ENCODE results near the gene SREBF2. TPM values are rescaled to one million over a fixed set of nuclear protein-coding genes. Genes with fewer than 3 reads are reported as not detected.
"Not testable (repeated sequence)": the region's sequence is repeated elsewhere in the genome, so short reads cannot be mapped to it uniquely, and the experiment has no call there.

Gene SREBF2
- total RNA-seq, 6 experiments from 2014 or later = 29.3 to 42.1 (median 37.6) TPM

- Mint-ChIP-seq H3K36me3 (ENCODE audit: low read depth) (peaks cover 5% of the 10 kb centered on the region), H3K9me3 (no peaks in the 10 kb centered on the region), H3K4me1 (ENCODE audit: low read depth) (peaks cover 25% of the 10 kb centered on the region), H3K4me3 (peak overlapping the region; percentile 94), H3K27me3 (ENCODE audit: insufficient read depth) (no peaks in the 10 kb centered on the region; the same call in 1 of the 2 replicates), H3K27ac (peak overlapping the region; percentile 97)
- TF ChIP-seq CTCF (IDR thresholded peaks at IDR 0.05) = no peak
- DNase-seq = no peak
Measured at GRCh38 chr22:41831828-41832552, 915 bp upstream of the SREBF2 start.

DNA sequence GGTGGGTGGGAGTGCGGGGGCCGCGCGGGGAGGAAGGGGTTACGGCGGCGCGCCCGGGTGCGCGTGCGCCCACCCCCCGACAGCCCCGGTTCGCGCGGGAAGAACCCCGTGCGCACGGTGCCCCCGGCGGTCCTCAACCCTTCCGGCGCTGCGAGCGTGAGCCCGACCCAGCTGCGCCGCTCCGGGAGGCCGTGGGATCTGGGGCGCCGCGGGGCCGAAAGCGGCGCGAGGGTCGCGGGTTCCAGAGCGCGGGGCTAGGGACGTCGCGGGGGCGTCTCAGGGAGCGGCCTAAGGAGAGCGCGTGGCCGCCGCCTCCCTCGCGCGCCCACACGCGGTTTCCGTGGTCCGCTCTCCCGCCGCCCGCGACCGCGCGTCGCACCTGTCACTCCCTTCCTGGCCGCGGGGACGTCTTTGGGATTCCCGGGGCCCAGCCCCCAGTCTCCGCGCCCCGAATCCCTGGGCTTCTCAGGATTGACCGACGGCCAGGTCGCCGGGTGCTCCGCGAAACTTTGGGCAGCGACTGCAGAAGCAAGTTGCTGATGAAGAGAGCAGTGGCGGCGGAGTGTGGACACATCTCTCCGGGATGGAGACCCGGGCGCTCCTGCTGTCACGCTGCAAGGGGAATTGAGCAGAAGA is 582 bp downstream of the SREBF2 start:
- peaks cover 25% of the 10 kb centered on the region for H3K4me1 Mint-ChIP-seq (ENCODE audit: low read depth)
- peak overlapping the region; percentile 70 for H3K27ac Mint-ChIP-seq
- H3K4me3 Mint-ChIP-seq = peak overlapping the region; percentile 94
- H3K27me3 Mint-ChIP-seq (ENCODE audit: insufficient read depth) = no peaks in the 10 kb centered on the region; the same call in 1 of the 2 replicates
- H3K9me3 Mint-ChIP-seq = no peaks in the 10 kb centered on the region
- no peak for DNase-seq
- 0 out of 2 replicates have a peak, but pooled peaks have one; percentile 21 for TF ChIP-seq CTCF (IDR thresholded peaks at IDR 0.05)
- peaks cover 11% of the 10 kb centered on the region for H3K36me3 Mint-ChIP-seq (ENCODE audit: low read depth)

GRCh38 chr22:41834005-41834944 is 1.4 kb downstream of the SREBF2 start:
- Mint-ChIP-seq H3K9me3 (no peaks in the 10 kb centered on the region), H3K4me1 (ENCODE audit: low read depth) (peaks cover 25% of the 10 kb centered on the region), H3K27ac (peak overlapping the region; percentile 70)

DNA sequence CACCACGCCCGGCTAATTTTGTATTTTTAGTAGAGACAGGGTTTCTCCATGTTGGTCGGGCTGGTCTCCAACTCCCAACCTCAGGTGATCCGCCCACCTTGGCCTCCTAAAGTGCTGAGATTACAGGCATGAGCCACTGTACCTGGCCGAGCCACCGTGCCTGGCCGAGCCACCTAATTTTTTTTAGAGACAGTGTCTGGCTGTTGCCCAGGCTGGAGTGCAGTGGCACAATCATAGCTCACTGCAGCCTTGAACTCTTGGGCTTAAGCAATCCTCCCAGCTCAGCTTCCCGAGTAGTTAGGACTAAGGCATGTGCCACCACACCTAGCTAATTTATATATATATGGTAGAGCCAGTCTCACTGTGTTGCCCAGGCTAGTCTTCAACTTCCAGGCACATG is 2.6 kb downstream of the SREBF2 start:
- not testable (repeated sequence) for DNase-seq; H3K27ac Mint-ChIP-seq; H3K9me3 Mint-ChIP-seq; H3K27me3 Mint-ChIP-seq (ENCODE audit: insufficient read depth); H3K4me3 Mint-ChIP-seq
- H3K36me3 Mint-ChIP-seq (ENCODE audit: low read depth) = peaks cover 11% of the 10 kb centered on the region
- H3K4me1 Mint-ChIP-seq (ENCODE audit: low read depth) = peaks cover 25% of the 10 kb centered on the region

More at GRCh38 chr22:41834005-41834944, 1.4 kb downstream of the SREBF2 start:
- H3K36me3 Mint-ChIP-seq (ENCODE audit: low read depth) = peaks cover 11% of the 10 kb centered on the region
- peak overlapping the region; percentile 94 for H3K4me3 Mint-ChIP-seq
- DNase-seq = no peak
- TF ChIP-seq CTCF (IDR thresholded peaks at IDR 0.05) = no peak
- H3K27me3 Mint-ChIP-seq (ENCODE audit: insufficient read depth) = no peaks in the 10 kb centered on the region; the same call in 1 of the 2 replicates

DNA sequence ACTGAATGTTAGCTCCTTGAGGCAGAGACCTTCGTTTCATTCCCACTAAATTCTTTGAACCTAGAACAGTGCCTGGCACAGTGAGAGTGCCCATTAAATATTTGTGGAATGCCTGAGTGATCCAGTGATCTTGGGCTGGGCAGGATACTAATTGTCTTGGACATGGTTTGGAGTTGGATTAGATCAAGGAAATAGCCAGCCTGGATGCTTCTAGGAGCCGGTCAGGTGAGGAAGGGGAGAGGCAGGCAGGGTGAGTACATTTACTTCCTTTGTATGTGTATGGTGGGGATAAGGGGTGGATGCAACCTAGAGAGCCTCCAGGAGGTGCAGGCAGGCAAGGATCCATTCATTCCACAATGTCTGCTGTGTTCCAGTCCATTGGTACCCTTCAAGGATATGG is 3.6 kb downstream of the SREBF2 start:
- Mint-ChIP-seq H3K4me1 (ENCODE audit: low read depth) (peaks cover 32% of the 10 kb centered on the region), H3K27ac (no peak overlapping the region), H3K4me3 (no peak overlapping the region), H3K9me3 (no peaks in the 10 kb centered on the region), H3K36me3 (ENCODE audit: low read depth) (peaks cover 11% of the 10 kb centered on the region), H3K27me3 (ENCODE audit: insufficient read depth) (no peaks in the 10 kb centered on the region; the same call in 1 of the 2 replicates)
- no peak for TF ChIP-seq CTCF (IDR thresholded peaks at IDR 0.05)
- DNase-seq = no peak
